Mucosa of gallbladder (tissue), 1 donor: ENCODE results near the gene ANKRD31. TPM values are rescaled to one million over a fixed set of nuclear protein-coding genes. Genes with fewer than 3 reads are reported as not detected.
"Not testable (repeated sequence)": the region's sequence is repeated elsewhere in the genome, so short reads cannot be mapped to it uniquely, and the experiment has no call there.

Experiments
- DNase-seq: peaks from one replicate; pipeline ENCODE4 v3.0.0-alpha.2; 2020; ENCODE audit warnings: low spot score
- total RNA-seq: library from RNA; stranded (reverse); gene quantifications from one replicate; pipeline ENCODE4 v1.2.1, GENCODE V29; 2021
- donor health status: DM: no; HTN: no; CAD: no.

The ANKRD31 gene
- total RNA-seq, 1 donor from 2014 or later = 0.17 TPM

DNA sequence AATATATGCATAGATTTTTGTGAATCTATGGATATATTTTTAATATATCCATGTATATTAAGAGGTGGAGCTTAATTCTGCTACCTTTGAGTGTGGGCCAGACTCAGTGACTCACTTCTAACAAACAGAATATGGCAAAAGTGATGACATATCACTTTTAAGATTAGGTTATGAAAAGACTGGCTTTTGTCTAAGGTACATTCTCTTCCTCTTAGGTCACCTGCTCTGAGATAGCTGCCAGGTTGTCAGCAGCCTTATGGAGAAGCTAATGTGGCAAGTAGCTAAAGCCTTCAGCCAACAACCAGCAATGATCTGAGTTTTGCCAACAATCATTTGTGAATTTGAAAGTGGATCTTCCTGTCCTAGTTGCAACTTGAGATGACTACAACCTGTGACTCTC lies 83.8 kb downstream of the ANKRD31 start:
- DNase-seq = peak; percentile 27

DNA sequence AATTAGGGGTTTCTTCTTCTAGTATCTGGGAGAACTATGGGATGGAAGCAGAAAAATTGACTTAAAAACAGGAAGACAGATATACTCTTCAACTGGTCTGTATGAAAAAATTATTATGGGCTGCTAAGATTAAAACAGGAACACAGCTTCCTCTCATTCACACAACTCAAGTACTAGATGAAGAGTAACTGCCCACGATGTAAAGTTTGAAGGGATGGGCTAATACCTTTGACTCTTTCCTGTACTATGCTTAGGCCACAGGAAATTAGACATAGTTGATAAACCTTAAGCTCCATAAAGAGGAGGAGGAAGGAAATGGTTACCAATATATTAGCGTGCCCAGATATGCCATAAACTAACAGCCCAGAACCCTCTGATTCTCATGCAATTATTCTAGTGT lies 88.6 kb downstream of the ANKRD31 start:
- no peak for DNase-seq

DNA sequence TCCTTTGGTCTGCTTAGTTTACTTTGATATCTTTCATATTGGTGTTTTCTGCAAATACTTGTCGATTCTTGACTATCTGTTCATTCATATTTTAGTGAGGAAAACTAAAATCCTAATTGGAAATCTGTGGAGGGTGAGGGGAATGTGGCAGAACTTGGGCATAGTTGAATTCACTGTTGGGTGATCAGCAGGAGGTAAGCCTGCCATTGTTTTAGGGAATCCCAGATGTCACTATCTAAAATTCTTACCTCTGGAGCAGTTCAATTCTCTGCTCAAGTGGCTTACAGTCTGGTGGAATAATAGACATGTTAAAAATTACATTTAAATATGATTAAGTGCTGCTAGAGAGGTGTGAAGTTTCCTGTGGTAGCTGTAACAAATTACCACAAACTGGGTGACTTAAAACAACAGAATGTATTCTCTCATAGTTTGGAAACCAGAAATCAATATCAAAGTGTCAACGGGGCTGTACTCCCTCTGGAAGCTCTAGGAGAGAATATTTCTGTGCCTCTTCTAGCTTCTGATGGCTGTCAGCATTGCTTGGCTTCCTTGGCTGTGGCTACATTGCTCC lies 94.0 kb downstream of the ANKRD31 start:
- no peak for DNase-seq

DNA sequence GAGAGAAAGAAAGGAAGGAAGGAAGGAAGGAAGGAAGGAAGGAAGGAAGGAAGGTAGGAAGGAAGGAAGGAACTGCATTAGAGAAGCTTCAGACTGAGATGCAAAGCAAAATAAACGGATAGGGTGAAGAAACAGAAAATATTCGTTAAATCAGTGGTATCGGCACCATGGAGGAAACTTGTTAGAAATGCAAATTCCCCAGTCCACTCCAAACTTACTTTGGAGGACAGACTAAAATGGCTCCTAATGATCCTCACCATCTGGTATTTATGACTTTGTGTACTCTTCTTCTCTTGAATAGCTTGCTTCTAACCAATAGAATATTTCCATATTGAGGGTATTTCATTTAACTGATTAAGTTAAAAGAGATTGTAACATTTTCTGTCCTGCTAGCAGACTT lies 96.4 kb downstream of the ANKRD31 start:
- no peak for DNase-seq

GRCh38 chr5:75138689-75139088 lies 98.0 kb downstream of the ANKRD31 start:
- no peak for DNase-seq

DNA sequence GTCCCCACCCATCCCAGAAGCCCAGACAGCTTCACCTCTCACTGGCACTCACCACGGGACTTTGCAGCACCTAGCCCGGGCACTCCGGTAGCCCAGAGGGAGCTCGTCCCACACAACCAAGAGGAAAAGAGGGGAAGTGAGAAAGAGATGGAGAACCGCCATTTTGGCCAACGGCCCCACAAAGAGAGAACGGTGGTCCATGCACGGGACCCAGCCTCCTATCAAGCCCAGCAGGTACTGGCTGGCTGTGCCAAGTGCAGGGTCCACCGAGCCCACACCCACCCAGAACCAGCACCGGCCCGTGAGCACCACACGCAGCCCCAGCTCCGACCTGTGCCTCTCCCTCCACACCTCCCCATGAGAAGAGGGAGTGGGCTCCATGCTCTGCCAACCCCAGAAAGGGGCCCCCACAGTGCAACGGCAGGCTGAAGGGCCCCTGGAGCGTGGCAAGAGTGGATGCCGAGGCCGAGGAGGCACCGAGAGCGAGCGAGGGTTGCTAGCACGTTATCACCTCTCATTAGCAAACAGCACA lies 105.8 kb downstream of the ANKRD31 start:
- DNase-seq = no peak

DNA sequence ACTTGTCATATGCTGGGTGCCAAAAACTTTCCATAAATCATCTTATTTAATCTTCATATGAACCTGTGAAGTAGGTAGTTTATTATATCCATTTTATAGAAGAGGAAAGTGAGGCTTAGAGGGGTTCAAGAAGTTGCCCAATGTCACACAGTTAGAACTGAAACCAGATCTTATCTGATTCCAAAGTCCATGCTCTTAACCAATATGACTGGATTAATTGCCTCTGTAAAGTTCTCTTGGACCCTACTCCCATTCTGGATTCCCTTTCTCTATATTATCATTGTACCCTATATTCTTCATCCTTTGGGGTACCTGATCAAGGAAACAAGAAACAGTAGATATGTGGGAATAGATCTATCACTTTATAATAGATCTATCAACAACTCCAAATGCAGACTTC lies 119.8 kb downstream of the ANKRD31 start:
- DNase-seq = no peak

GRCh38 chr5:75114311-75114710 lies 122.4 kb downstream of the ANKRD31 start:
- not testable (repeated sequence) for DNase-seq

DNA sequence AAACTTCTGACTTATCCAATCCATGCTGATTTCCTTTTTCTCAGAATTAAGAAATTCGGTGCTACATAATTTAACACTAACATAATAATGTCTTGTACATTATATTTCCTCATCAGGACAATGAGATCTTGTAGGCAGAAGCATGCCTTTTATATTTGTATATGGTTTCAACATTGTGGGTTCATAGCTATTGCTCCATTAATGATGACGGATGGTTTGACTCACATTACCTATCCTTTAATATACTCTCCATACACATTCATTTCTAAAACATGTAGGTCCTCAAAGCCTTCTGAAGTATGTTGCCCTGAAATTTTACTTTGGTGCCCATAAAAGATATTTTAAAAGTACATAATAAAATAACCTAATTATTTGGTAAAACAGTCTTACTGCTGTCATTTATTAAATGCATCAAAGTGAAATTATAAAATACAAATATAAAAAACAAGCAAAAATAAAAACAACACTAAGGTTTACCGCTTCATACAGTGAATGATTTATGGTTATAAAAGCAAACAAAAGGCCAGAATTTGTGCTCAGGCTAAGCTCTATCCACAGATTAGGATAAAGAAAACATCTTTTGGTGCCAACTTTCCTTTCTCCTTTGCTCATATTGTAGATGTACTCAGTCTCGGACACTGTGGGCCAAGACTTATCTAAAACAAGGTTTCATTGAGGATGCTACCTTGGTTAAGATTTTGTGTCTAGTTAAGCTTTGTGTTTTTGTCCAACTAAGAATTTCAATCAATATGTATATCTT lies 123.1 kb downstream of the ANKRD31 start:
- no peak for DNase-seq

DNA sequence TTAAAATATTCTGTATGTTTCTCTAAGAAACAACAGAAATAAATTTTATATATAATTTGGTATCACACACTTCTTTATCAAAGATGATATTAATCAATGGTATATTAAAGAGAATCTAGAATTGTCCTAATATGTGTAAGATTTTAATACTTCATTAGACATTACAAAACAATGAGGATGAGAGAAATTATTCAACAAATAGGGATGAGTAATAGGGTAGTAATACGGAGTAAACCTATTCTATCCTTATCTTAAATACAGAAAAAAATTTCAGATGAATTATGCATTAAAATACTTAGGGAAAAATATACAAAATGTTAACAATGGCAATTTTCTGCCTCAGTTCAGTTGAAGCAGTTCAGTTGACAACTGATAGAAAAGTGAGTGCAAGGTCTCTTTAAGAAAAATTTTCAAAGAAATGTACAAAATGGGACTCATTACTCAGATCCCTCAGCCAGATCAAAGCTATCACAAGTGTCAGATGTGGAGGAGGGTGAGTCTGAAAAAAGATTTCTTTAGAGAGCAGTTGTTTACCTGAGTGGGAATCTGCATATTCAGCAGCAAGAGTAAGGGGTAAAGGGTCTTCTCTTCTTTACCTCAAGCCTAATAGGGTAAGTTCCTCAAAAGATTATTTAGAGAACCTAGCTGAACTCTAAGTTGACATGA lies 127.6 kb downstream of the ANKRD31 start:
- no peak for DNase-seq

- DNase-seq = no peak
Observed at GRCh38 chr5:75108515-75108914, 128.2 kb downstream of the ANKRD31 start.

DNA sequence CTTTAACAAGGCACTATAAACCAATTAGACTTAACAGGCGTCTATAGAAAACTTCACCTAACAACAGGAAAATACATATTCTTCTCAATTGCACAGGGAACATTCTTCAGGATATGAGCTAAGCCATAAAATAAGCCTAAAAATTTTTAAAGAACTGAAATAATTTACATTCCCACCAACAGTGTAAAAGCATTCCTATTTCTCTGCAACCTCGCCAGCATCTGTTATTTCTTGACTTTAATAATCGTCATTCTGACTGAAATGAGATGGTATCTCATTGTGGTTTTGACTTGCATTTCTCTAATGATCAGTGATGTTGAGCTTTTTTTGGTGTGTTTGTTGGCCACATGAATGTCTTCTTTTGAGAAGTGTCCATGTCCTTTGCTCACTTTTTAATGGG lies 140.7 kb downstream of the ANKRD31 start:
- DNase-seq = not testable (repeated sequence)

DNA sequence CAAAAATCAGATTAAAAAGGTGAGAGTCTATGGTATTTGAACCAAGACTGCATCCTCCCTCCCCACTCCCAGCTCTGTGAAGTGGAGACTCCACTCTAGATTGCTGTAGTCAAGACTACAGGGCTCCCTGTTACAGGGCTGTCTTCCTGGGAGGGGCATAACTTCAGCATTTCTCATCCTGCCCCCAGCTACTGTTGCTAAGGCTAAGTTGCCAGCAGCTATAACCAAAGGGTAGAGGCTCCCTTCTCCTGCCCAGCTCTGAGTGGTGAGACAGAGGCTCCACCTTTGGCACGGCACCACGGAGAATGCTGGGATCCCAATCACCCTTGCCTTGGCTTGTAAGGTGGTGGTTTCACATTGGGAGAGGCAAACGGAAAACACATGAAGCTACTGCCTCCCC lies 145.1 kb downstream of the ANKRD31 start:
- DNase-seq = no peak

DNA sequence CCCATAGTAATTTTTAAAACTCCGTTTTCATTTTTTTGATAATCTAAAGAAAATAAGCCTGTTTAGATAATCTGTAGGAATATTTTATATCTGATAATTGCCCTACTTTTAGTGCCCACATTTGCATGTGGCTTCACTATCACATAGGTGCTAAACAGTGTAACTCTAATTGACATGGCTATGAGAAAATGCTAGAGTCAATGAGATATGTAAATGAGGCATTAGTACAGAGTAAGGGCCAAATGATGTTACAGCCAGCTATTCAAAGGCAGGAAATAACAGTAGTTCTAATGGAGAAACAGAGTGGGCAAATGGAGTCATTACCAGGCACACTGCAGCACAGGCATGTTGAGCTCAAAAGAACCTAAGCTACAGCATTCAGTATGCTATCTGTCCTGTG lies 147.0 kb downstream of the ANKRD31 start:
- DNase-seq = no peak

DNA sequence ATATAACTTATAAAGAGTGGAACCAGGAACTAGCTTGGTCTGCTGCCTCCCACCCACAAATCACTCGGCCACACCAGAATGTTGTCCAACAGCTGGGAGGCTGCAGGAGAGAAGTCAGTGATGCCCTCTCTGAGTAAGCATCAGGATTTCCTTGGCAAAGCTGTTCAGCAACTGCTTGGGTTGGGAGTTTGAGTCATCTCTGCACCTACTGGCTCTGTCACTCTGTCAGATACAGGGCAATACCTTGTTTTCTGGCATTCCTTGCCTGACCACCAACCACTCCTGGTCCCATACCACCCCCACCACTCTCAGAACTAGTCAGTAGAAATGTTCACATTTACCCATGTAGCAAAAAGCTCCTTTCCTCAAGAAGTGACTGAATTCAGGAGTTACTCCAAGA lies 147.5 kb downstream of the ANKRD31 start:
- no peak for DNase-seq

DNA sequence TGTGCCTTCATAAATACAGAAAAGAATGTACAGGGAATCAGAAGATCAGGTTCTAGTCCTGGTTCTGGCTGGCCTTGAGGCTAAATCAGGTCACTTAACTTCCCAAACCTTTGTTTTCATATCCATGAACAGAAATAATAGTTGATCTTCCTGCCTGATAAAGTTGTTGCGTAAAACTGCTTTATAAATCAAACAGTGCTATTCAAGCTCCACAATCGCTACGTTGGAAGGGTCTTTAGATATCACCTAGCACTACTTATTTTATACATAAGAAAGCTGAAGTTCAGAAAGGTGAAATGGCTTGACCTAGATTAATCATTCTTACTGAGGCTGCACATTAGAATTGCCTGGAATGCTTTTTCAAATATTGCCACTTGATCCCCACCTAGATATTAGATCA lies 148.0 kb downstream of the ANKRD31 start:
- DNase-seq = no peak

GRCh38 chr5:75081510-75081909 lies 155.2 kb downstream of the ANKRD31 start:
- DNase-seq = no peak

GRCh38 chr5:75079346-75079745 lies 157.3 kb downstream of the ANKRD31 start:
- not testable (repeated sequence) for DNase-seq

- DNase-seq = no peak
Observed at GRCh38 chr5:75078027-75078426, 158.7 kb downstream of the ANKRD31 start.

GRCh38 chr5:75072061-75072460 lies 164.6 kb downstream of the ANKRD31 start:
- DNase-seq = no peak

DNA sequence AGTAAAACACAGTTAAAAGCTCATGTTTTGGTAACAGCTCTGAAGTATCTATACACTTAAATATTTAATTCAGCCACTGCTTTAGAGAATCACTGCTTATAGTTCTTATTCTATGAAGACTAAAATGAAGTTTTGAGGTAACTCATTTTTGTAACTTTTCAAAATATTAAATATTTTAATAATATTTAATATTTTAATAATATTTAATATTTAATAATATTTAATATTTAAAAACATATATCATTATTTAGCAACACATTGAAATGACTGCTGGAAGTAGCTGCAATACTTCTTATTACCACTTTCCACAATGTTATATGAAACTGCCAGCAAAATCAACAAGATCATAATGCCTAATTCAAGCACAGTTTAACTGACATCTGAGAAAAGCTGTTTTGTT lies 165.6 kb downstream of the ANKRD31 start:
- DNase-seq = no peak

GRCh38 chr5:75067434-75067833 lies 169.2 kb downstream of the ANKRD31 start:
- DNase-seq = no peak
